Measurements from ENCODE around the gene SHISA2.

SHISA2 gene

DNA sequence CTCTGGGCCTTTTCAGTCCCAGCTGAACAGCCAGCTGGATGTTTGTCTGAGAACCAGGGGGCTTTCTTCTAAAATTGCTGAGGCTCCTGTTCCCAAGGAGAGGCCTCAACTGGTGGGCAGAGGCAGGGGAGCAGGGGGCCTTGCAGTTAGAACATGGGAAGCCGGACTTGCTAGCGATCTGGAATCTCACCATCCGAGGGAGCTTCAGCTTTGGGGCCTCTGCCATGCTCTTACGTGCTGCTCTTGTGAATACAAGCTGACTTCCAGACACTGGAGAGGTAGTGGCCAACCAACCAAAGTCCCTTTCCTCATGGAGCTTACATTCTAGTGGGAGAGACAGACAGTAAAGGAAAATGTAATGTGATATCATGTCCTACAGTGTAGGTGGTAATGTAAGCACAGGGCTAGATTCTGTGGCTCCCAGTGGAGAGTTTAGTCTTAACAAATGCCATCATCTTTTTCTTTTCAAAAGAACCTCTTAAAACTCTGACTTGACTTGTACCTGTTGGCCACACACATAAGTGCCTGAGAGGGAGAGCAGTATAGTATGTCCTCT, 22.2 kb downstream of the SHISA2 start:
- in situ Hi-C loops (cut with HindIII; ENCODE audit: low sequenced_read_pairs): no loop called here
- DNase-seq (ENCODE audit: low read depth): no peak
- H3K4me3 ChIP-seq (ENCODE audit: low read depth, low read length): no peak overlapping the region
- TF ChIP-seq, protein P1, sequence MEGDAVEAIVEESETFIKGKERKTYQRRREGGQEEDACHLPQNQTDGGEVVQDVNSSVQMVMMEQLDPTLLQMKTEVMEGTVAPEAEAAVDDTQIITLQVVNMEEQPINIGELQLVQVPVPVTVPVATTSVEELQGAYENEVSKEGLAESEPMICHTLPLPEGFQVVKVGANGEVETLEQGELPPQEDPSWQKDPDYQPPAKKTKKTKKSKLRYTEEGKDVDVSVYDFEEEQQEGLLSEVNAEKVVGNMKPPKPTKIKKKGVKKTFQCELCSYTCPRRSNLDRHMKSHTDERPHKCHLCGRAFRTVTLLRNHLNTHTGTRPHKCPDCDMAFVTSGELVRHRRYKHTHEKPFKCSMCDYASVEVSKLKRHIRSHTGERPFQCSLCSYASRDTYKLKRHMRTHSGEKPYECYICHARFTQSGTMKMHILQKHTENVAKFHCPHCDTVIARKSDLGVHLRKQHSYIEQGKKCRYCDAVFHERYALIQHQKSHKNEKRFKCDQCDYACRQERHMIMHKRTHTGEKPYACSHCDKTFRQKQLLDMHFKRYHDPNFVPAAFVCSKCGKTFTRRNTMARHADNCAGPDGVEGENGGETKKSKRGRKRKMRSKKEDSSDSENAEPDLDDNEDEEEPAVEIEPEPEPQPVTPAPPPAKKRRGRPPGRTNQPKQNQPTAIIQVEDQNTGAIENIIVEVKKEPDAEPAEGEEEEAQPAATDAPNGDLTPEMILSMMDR (IDR thresholded peaks at IDR 0.05; ENCODE audit: low read depth, low read length, missing control alignments): no peak

DNA sequence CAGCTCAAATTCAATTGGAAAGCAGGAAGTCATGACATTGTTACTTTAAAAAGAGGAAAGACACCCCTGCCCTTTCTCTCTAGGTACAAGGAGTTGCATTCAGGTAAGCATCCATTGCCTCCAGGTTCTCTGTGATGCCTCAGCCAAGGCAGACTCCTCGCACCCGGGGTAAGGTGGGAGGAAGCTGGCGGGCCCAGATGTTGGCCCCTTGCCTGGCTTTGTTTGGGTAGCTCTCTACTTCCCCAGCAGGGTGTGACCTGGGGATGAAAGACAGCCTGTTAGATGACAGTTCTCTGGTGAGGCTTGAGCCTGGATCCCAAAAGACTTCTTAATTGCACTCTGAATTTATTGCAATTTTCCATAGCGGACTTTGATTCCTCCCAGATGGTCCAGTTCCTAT, 25.6 kb downstream of the SHISA2 start:
- TF ChIP-seq, protein P1 (IDR thresholded peaks at IDR 0.05; ENCODE audit: low read depth, low read length, missing control alignments): no peak
- DNase-seq (ENCODE audit: low read depth): no peak
- no peak overlapping the region for H3K4me3 ChIP-seq (ENCODE audit: low read depth, low read length)
- in situ Hi-C loops (cut with HindIII; ENCODE audit: low sequenced_read_pairs): no loop called here

GRCh38 chr13:26025771-26026170, 26.0 kb downstream of the SHISA2 start:
- TF ChIP-seq, protein P1 (IDR thresholded peaks at IDR 0.05; ENCODE audit: low read depth, low read length, missing control alignments): no peak
- no peak for DNase-seq (ENCODE audit: low read depth)
- no peak overlapping the region for H3K4me3 ChIP-seq (ENCODE audit: low read depth, low read length)
- in situ Hi-C loops (cut with HindIII; ENCODE audit: low sequenced_read_pairs): no loop called here

- TF ChIP-seq, protein P1 (IDR thresholded peaks at IDR 0.05; ENCODE audit: low read depth, low read length, missing control alignments): no peak
- H3K4me3 ChIP-seq (ENCODE audit: low read depth, low read length): no peak overlapping the region
- in situ Hi-C loops (cut with HindIII; ENCODE audit: low sequenced_read_pairs): no loop called here
- no peak for DNase-seq (ENCODE audit: low read depth)
Observed at GRCh38 chr13:26025196-26025595, 26.6 kb downstream of the SHISA2 start.

- in situ Hi-C loops (cut with HindIII; ENCODE audit: low sequenced_read_pairs): no loop called here
- DNase-seq (ENCODE audit: low read depth): no peak
- H3K4me3 ChIP-seq (ENCODE audit: low read depth, low read length): no peak overlapping the region
- TF ChIP-seq, protein P1 (IDR thresholded peaks at IDR 0.05; ENCODE audit: low read depth, low read length, missing control alignments): no peak
Observed at GRCh38 chr13:26024558-26024957, 27.3 kb downstream of the SHISA2 start.

DNA sequence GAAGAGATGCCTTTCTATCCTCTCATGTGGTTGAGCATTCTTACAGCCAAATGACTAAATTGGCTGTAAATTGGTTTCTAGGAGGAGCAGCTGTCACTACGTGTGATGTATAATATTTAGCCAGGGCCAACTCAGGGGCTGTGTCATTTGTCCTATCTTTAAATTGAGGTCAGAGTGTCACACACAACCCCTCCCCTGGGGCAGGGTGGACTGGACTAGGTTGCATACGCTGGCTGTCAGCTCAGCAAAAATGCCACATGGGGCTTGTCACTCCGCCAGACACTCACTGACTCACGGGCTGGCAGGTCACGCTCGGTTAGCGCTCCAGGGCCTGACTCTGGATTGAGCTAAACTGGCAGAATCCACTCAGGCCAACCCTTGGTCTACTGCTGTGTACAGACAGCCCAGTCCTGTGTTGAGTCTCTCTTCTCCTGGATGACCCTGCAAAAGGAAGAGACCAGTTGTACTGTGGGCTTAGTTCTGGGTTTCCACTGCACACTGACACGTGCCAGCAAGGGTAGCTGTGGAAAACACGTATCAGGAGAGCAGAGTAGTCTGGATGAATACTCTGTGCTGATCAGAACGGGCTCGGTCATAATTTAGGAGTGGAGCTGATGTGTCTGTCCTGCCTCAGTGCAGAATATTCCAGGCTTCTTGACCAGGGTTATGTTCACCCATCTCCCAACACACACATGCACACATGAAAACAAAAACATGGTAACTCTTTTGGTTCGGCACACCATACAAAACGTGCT, 29.1 kb downstream of the SHISA2 start:
- DNase-seq (ENCODE audit: low read depth): peak; percentile 49
- in situ Hi-C loops (cut with HindIII; ENCODE audit: low sequenced_read_pairs): no loop called here

More for the DNA sequence above, 29.1 kb downstream of the SHISA2 start:
- TF ChIP-seq, protein P1 (IDR thresholded peaks at IDR 0.05; ENCODE audit: low read depth, low read length, missing control alignments): no peak
- no peak overlapping the region for H3K4me3 ChIP-seq (ENCODE audit: low read depth, low read length)

All from astrocyte of the cerebellum (primary cell).